ENCODE data around the gene ZNF652. TPM values are rescaled to one million over a fixed set of nuclear protein-coding genes. Genes with fewer than 3 reads are reported as not detected.
"Not testable (repeated sequence)": the region's sequence is repeated elsewhere in the genome, so short reads cannot be mapped to it uniquely, and the experiment has no call there.

Gene ZNF652
- total RNA-seq, 5 donors from 2014 or later (not counting 1 experiment from before 2014, with no cell fraction given): 51.0 to 61.0 (median 57.1) TPM

DNA sequence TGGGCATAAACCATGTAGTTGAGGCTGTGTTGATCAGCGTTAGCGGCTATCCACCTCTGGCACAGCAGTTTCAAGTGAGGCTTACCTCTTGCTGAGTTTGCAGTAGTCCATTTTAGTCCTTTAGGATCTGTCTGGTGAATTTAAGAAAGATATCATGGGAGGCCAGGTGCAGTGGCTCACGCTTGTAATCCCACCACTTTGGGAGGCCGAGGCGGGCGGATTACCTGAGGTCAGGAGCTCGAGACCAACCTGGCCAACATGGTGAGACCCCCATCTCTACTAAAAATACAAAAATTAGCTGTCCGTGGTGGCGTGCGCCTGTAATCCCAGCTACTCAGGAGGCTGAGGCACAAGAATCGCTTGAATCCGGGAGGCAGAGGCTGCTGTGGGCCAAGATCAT lies 86.1 kb downstream of the ZNF652 start:
- H3K27me3 Mint-ChIP-seq; H3K4me1 ChIP-seq (ENCODE audit: control insufficient read depth in 1 of 2, extremely low read depth in 1 of 2, insufficient read depth in 2 of 2, low read length in 2 of 2); ATAC-seq (replicated peaks in 1 of 4); H3K36me3 ChIP-seq (ENCODE audit: control insufficient read depth in 2 of 2, extremely low read depth in 1 of 2, insufficient read depth in 1 of 2, low read length in 1 of 2); H3K4me1 Mint-ChIP-seq; H3K27ac ChIP-seq (ENCODE audit: low read length); H3K27ac Mint-ChIP-seq; H3K4me3 ChIP-seq (ENCODE audit: control insufficient read depth in 1 of 2, extremely low read depth in 1 of 2, low read length in 1 of 2); H3K36me3 Mint-ChIP-seq; H3K4me3 Mint-ChIP-seq; CTCF ChIA-PET; H3K9me3 ChIP-seq; H3K27me3 ChIP-seq (replicated peaks in 1 of 2; ENCODE audit: control insufficient read depth in 2 of 2, extremely low read depth in 1 of 2, insufficient read depth in 2 of 2, low read length in 1 of 2); DNase-seq; POLR2A ChIA-PET; H3K9me3 Mint-ChIP-seq: not testable (repeated sequence)
- 100% methylated on average over 3 of the region's 12 CpGs for WGBS (ENCODE audit: insufficient coverage)

DNA sequence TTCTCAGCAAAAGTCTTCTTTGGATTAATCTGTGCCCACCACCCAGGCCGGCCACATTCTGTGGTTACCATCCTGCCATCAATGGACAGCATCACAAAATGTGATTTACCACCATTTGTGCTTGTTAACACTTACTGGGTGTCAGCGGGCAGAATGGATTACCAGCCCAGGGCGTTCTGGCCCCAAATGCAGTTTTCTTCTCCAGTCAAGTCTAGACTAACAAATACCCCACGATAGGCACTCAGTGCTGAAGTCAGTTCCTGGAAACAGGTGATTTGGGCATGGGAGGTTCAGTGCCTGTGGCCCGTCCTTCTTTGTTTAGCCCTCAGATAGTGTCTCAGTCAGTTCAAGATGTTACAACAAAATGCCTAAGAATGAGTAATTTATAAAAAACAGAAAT lies 92.7 kb downstream of the ZNF652 start:
- Histone ChIP-seq H3K36me3 (ENCODE audit: control insufficient read depth in 2 of 2, extremely low read depth in 1 of 2, insufficient read depth in 1 of 2, low read length in 1 of 2) (no peaks in the 10 kb centered on the region), H3K4me3 (ENCODE audit: control insufficient read depth in 1 of 2, extremely low read depth in 1 of 2, low read length in 1 of 2) (no peak overlapping the region), H3K9me3 (no peaks in the 10 kb centered on the region), H3K27me3 (replicated peaks in 1 of 2; ENCODE audit: control insufficient read depth in 2 of 2, extremely low read depth in 1 of 2, insufficient read depth in 2 of 2, low read length in 1 of 2) (peaks cover 0 to 2% of the 10 kb centered on the region in 2 experiments), H3K4me1 (ENCODE audit: control insufficient read depth in 1 of 2, extremely low read depth in 1 of 2, insufficient read depth in 2 of 2, low read length in 2 of 2) (no peaks in the 10 kb centered on the region), H3K27ac (ENCODE audit: low read length) (no peak overlapping the region)
- H3K9me3 Mint-ChIP-seq: no peaks in the 10 kb centered on the region
- DNase-seq: no peak
- POLR2A ChIA-PET: no interaction called here
- no peak for ATAC-seq (replicated peaks in 1 of 4)
- CTCF ChIA-PET: no interaction called here
- WGBS (ENCODE audit: insufficient coverage): 80% methylated on average over 1 of the region's 5 CpGs
- peaks cover 0 to 4% of the 10 kb centered on the region in 2 donors for H3K27me3 Mint-ChIP-seq
- no peak overlapping the region for H3K27ac Mint-ChIP-seq
- H3K4me3 Mint-ChIP-seq: no peak overlapping the region
- H3K4me1 Mint-ChIP-seq: no peaks in the 10 kb centered on the region
- no peaks in the 10 kb centered on the region for H3K36me3 Mint-ChIP-seq

DNA sequence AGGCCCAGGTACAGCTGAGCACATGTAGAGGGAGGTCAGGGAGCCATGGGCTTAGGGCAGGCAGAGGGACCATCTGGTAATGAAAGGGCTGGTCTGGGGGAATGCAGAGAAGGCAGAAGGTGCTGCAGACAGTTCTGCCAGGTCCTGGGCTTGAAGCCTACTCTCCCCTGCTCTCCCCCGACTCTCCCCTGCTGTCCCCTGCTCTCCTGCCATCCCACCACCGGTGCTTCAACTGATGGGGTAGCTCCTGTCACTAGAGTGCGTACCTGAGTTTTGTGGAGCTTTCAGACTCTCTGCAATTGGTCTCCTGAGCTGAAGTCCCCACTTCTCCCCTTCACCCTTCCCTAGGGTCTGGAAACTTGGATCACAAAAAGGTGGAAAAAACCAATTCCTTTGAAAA lies 94.1 kb downstream of the ZNF652 start:
- Histone ChIP-seq H3K4me3 (ENCODE audit: control insufficient read depth in 1 of 2, extremely low read depth in 1 of 2, low read length in 1 of 2) (no peak overlapping the region), H3K9me3 (no peaks in the 10 kb centered on the region), H3K27me3 (replicated peaks in 1 of 2; ENCODE audit: control insufficient read depth in 2 of 2, extremely low read depth in 1 of 2, insufficient read depth in 2 of 2, low read length in 1 of 2) (peaks cover 0 to 7% of the 10 kb centered on the region in 2 experiments), H3K27ac (ENCODE audit: low read length) (no peak overlapping the region), H3K4me1 (ENCODE audit: control insufficient read depth in 1 of 2, extremely low read depth in 1 of 2, insufficient read depth in 2 of 2, low read length in 2 of 2) (no peaks in the 10 kb centered on the region), H3K36me3 (ENCODE audit: control insufficient read depth in 2 of 2, extremely low read depth in 1 of 2, insufficient read depth in 1 of 2, low read length in 1 of 2) (no peaks in the 10 kb centered on the region)
- no peaks in the 10 kb centered on the region for H3K36me3 Mint-ChIP-seq
- no peaks in the 10 kb centered on the region for H3K4me1 Mint-ChIP-seq
- DNase-seq: no peak
- ATAC-seq (replicated peaks in 1 of 4): no peak
- ChIA-PET CTCF (no interaction called here), POLR2A (no interaction called here)
- no peak overlapping the region for H3K27ac Mint-ChIP-seq
- peaks cover 0 to 11% of the 10 kb centered on the region in 2 donors for H3K27me3 Mint-ChIP-seq
- no peak overlapping the region for H3K4me3 Mint-ChIP-seq
- WGBS (ENCODE audit: insufficient coverage): 77% methylated on average over 3 of the region's 3 CpGs
- no peaks in the 10 kb centered on the region for H3K9me3 Mint-ChIP-seq

DNA sequence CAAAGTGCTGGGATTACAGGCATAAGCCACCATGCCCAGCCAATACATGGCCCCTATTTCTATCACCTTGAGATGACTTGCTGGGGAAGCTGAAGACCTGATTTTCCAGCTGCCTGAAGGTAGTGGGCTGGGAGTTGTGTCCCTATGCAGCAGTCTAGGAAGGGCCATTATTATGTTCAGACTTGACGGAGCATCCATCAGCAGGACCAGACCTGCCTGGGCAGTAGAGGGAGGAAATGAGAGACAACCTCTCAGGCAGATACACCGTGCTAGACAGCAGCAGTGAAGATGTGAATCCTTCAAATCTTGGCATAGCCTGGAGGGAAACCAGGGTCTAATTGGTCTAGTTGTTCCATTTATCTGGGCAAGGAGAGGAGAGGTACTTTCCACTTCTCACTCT lies 95.8 kb downstream of the ZNF652 start:
- ChIA-PET POLR2A (no interaction called here), CTCF (no interaction called here)
- no peaks in the 10 kb centered on the region for H3K36me3 Mint-ChIP-seq
- H3K4me3 Mint-ChIP-seq: no peak overlapping the region
- peaks cover 1 to 11% of the 10 kb centered on the region in 2 donors for H3K27me3 Mint-ChIP-seq
- no peak for ATAC-seq (replicated peaks in 1 of 4)
- 89% methylated on average over 2 of the region's 2 CpGs for WGBS (ENCODE audit: insufficient coverage)
- Histone ChIP-seq H3K4me3 (ENCODE audit: control insufficient read depth in 1 of 2, extremely low read depth in 1 of 2, low read length in 1 of 2) (no peak overlapping the region), H3K4me1 (ENCODE audit: control insufficient read depth in 1 of 2, extremely low read depth in 1 of 2, insufficient read depth in 2 of 2, low read length in 2 of 2) (no peaks in the 10 kb centered on the region), H3K9me3 (no peaks in the 10 kb centered on the region), H3K36me3 (ENCODE audit: control insufficient read depth in 2 of 2, extremely low read depth in 1 of 2, insufficient read depth in 1 of 2, low read length in 1 of 2) (no peaks in the 10 kb centered on the region), H3K27me3 (replicated peaks in 1 of 2; ENCODE audit: control insufficient read depth in 2 of 2, extremely low read depth in 1 of 2, insufficient read depth in 2 of 2, low read length in 1 of 2) (peaks cover 0 to 12% of the 10 kb centered on the region in 2 experiments), H3K27ac (ENCODE audit: low read length) (no peak overlapping the region)
- H3K9me3 Mint-ChIP-seq: no peaks in the 10 kb centered on the region
- no peak for DNase-seq
- H3K27ac Mint-ChIP-seq: no peak overlapping the region
- H3K4me1 Mint-ChIP-seq: peaks cover under 1 to 1% (median 1%) of the 10 kb centered on the region in 3 donors

DNA sequence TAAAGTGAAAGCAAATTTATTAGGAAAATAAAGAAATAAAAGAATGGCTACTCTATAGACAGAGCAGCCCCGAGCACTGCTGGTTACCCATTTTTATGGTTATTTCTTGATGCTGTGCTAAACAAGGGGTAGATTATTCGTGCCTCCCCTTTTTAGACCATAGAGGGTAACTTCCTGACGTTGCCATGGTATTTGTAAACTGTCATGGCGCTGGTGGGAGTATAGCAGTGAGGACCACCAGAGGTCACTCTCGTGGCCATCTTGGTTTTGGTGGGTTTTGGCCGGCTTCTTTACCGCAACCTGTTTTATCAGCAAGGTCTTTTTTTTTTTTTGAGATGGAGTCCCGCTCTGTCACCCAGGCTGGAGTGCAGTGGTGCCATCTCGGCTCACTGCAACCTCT lies 100.5 kb downstream of the ZNF652 start:
- H3K4me1 ChIP-seq (ENCODE audit: control insufficient read depth in 1 of 2, extremely low read depth in 1 of 2, insufficient read depth in 2 of 2, low read length in 2 of 2): peaks cover 5 to 17% of the 10 kb centered on the region in 2 experiments
- H3K4me1 Mint-ChIP-seq: peaks cover 9 to 11% (median 11%) of the 10 kb centered on the region in 3 donors
- POLR2A ChIA-PET; H3K27ac ChIP-seq (ENCODE audit: low read length); H3K9me3 ChIP-seq; ATAC-seq (replicated peaks in 1 of 4); H3K36me3 Mint-ChIP-seq; H3K4me3 ChIP-seq (ENCODE audit: control insufficient read depth in 1 of 2, extremely low read depth in 1 of 2, low read length in 1 of 2); H3K36me3 ChIP-seq (ENCODE audit: control insufficient read depth in 2 of 2, extremely low read depth in 1 of 2, insufficient read depth in 1 of 2, low read length in 1 of 2); DNase-seq; CTCF ChIA-PET; H3K9me3 Mint-ChIP-seq; H3K27ac Mint-ChIP-seq: not testable (repeated sequence)
- 96% methylated on average over 9 of the region's 9 CpGs for WGBS (ENCODE audit: insufficient coverage)
- peaks cover 0 to 33% of the 10 kb centered on the region in 2 experiments for H3K27me3 ChIP-seq (replicated peaks in 1 of 2; ENCODE audit: control insufficient read depth in 2 of 2, extremely low read depth in 1 of 2, insufficient read depth in 2 of 2, low read length in 1 of 2)
- peaks cover 8 to 11% of the 10 kb centered on the region in 2 donors for H3K27me3 Mint-ChIP-seq
- peak overlapping the region in 2 of 3 donors; percentile 77 to 79 for H3K4me3 Mint-ChIP-seq

DNA sequence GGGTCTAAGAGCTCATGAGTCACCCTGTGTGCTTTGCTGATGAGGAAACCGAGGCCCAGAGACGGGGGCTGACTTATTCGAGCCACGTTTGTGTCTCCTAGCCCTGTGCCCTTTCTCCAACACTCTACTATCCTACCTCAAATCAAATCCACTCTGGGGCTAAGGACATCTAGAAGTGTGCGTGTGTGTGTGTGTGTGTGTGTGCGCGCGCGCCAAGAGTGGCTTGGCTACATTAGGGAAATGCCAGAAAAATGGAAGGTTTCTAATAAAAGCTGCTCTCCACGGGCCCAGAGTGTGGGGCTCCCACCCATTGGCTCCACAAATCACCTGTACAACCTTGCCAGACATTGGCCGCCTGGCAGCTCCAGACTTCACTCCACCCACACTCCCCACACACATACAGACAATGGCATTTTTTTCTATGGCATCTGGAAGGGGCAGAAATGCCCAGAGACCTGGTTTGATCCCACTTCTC lies 101.2 kb downstream of the ZNF652 start:
- Histone ChIP-seq H3K27ac (ENCODE audit: low read length) (no peak overlapping the region), H3K9me3 (no peaks in the 10 kb centered on the region), H3K4me3 (ENCODE audit: control insufficient read depth in 1 of 2, extremely low read depth in 1 of 2, low read length in 1 of 2) (peak overlapping the region; percentile 46 to 73), H3K4me1 (ENCODE audit: control insufficient read depth in 1 of 2, extremely low read depth in 1 of 2, insufficient read depth in 2 of 2, low read length in 2 of 2) (peaks cover 5 to 17% of the 10 kb centered on the region in 2 experiments), H3K36me3 (ENCODE audit: control insufficient read depth in 2 of 2, extremely low read depth in 1 of 2, insufficient read depth in 1 of 2, low read length in 1 of 2) (no peaks in the 10 kb centered on the region), H3K27me3 (replicated peaks in 1 of 2; ENCODE audit: control insufficient read depth in 2 of 2, extremely low read depth in 1 of 2, insufficient read depth in 2 of 2, low read length in 1 of 2) (peaks cover 0 to 33% of the 10 kb centered on the region in 2 experiments)
- Mint-ChIP-seq H3K4me3 (peak overlapping the region; percentile 73 to 79 (median 77)), H3K27ac (no peak overlapping the region), H3K9me3 (no peaks in the 10 kb centered on the region), H3K36me3 (no peaks in the 10 kb centered on the region), H3K27me3 (peaks cover 8 to 11% of the 10 kb centered on the region in 2 donors), H3K4me1 (peaks cover 9 to 11% (median 11%) of the 10 kb centered on the region in 3 donors)
- ChIA-PET POLR2A (no interaction called here), CTCF (interaction anchor here in 1 of 2 donors (1.1 kb wide), 1 partner anchor 48 kb away, joined by 4 read pairs; no protein-coding TSS in a partner anchor)
- WGBS (ENCODE audit: insufficient coverage): 67% methylated on average over 2 of the region's 11 CpGs
- peak in 2 of 4 experiments; percentile 4 to 67 for ATAC-seq (replicated peaks in 1 of 4)
- DNase-seq: peak in 7 of 35 experiments; percentile 2 to 20 (median 10)

Data from T-cell (primary cell).